NCI-H2196 (cell line): Measurements from ENCODE around the gene HECTD3.
"Not testable (repeated sequence)": the region's sequence is repeated elsewhere in the genome, so short reads cannot be mapped to it uniquely, and the experiment has no call there.

Experiments
- DNase-seq: peaks from one replicate; lab custom pipeline; 2025; ENCODE audit not compliant: unreplicated experiment; lab: John Stamatoyannopoulos, UW

HECTD3 gene

DNA sequence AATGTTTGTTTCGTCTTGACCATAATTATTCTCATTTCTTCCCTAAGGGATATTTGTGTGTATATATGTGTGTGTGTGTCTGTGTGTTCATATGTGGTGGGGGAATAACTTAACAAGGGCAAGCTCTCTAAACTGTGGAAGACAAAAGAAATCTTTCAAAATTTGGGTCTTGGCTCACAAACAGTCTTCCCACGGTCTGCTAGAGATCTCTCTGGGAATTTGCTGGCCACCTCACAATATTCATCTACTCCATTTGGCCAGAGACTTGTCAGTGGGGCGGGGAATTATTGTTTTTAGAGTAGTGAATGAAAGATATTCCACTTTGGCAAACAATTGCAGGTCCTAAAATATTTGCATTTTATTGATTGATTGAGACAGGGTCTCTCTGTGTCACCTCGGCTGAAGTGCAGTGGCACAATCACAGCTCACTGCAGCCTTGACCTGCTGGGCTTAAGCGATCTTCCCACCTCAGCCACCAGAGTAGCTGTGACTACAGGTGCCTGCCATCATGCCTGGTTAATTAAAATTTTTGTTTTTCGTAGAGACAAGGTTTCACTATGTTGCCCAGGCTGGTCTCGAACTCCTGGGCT is 16.7 kb downstream of the HECTD3 start:
- no peak for DNase-seq

DNA sequence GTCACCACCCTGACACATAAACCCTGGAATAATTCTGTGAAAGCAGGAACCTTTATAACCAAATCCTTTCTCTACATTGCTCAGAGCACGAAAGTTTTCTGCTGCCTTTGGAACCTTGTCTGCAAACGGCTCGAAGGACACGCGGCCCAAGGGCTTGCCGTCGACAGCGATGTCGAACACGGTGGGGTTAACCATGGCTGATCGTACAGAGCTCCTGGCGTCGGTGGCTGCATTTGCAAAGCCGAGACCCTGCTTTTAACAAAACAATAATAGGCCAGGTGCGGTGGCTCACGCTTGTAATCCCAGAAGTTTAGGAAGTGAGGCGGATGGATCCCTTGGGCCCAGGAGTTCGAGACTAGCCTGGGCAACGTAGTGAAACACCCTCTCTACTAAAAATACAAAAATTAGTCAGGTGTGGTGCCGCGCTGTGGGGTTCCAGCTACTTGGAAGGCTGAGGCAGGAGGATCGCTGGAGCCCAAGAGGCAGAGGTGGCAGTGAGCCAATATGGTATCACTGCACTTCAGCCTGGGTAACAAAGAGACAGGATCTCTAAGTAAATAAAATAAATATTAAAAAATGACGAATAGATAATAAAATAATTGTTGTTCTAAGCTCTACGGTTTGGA is 22.5 kb downstream of the HECTD3 start:
- no peak for DNase-seq

DNA sequence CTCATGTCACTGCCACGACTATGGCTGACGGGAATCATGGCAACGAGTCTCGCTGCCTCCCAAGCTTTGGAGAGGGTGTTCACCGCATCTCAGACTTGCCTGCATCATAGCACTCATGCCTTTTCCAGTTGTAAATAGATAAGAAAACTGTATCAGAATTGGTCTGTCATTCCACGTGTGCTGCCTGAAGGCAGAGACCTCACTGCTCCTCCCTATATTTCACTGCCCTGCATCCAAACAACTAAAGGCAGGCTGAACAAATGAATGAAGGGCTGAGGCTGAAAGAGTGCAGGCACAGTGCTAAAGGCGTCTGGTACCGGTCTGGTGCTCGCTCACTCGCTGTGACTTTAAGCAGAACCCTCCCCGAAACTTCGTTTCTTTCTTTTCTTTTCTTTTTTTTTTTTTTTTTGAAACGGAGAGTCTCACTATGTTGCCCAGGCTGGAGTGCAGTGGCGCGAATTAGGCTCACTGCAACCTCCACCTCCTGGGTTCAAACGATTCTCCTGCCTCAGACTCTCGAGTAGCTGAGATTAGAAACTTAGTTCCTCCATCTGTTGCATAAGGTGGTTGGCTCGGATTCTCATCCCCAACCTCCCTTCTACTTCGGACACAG is 25.3 kb downstream of the HECTD3 start:
- no peak for DNase-seq

DNA sequence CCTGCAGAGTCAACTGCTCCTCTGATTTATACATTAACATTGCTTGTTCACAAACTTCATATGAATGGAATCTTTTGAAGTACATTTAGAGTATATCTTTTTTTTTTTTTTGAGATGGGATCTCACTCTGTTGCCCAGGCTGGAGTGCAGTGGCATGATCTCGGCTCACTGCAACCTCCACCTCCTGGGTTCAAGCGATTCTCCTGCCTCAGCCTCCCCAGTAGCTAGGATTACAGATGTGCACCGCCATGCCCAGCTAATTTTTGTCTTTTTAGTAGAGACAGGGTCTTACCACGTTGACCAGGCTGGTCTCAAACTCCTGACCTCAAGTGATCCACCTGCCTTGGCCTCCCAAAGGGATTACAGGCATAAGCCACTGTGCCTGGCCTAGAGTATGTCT is 33.8 kb downstream of the HECTD3 start:
- DNase-seq, result not testable (repeated sequence)

DNA sequence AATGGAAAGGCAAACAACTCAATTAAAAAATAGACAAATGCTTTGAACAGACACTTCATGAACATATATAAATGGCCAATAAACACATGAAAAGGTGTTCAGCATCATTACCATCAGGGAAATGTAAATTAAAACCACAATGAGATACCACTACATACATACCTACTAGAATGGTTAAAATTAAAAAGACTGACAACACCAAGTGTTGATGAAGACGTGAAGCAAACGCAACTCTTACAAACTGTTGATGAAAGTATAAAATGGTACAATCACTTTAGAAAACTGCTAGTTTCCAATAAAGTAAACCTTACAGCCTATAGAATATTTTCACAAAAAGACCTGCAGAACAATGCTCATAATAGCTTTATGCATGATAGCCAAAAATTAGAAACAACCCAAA is 34.9 kb downstream of the HECTD3 start:
- no peak for DNase-seq

DNA sequence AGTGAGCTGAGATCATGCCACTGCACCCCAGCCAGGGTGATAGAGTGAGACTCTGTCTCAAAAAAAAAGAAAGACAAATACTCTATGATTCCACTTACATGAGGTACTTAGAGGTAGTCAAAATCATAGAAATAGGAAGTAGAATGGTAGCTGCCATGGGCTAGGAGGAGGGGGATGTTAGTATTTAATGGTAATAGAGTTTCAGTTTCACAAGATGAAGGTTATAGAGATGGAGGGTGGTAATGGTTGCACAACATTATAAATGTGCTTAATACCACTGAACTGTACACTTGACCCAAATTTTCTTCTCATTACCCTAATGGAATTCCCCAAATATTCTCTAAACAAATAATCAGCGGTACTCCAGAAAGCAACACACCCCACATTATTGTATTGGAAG is 37.5 kb downstream of the HECTD3 start:
- DNase-seq, result no peak

DNA sequence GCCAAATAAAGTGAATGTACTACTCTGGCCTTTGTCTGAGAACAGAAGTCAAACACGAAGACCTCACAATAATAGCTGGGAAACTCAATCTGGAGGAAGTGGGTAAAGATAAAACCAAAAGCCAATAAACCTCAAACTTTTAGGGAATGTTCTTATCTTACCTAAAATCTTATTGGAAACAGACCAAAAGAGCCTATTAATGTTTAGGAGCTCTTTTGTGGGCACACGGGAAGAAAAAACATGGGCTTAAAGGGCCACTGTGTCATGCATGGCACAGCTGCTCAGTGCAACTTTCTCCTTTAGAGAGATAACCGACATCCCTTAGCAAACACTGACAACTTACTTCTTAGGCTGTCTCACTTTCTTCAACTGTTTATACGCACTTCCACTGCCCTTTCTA is 40.8 kb downstream of the HECTD3 start:
- no peak for DNase-seq

DNA sequence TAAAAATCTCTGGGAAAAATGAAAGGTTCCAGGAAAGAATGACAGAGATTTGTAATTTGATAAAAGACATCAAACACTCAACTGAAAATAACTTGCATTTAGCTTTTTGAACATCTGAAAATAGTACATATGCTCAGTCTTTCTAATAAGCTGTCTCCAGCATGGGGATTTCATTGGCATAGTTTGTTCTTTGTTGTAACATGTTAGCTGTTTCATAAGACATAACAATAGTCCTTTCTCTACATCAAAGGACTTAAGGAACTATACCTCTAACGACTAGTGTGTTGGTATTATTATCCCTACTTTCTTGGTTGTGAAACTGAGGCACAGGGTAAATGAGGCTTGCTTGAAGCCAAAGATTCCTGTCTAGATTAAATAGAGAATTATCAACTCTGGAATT is 46.7 kb downstream of the HECTD3 start:
- DNase-seq, result no peak

DNA sequence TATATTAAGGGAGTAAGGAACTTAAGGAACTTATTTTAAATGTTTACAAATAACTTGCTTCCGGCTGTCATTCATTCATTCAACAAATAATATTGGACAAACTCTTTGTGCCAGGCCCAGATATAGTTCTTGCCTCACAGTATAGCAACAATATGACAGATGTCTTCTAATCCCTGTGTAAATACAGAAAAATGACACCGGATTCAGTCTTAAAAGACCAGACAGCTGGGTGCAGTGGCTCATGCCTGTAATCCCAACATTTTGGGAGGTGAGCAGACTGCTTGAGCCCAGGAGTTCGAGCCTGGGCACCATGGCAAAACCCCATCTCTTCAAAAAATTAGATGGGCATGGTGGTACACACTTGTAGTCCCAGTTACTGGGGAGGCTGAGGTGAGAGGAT is 48.4 kb downstream of the HECTD3 start:
- peak; percentile 7 for DNase-seq

DNA sequence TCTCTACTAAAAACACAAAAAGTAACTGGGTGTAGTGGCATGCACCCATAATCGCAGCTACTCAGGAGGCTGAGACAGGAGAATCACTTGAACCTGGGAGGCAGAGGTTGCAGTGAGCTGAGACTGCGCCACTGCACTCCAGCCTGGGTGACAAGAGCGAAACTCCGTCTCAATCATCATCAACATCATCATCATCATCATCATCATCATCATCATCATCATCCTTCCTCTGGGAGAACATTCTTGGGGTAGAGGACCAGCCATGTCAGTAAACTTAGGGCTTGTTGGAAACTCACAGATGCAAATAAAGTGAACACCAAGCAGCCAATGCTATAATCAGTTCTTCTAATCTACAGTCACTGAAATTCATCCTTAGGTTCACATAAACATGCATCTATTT is 49.1 kb downstream of the HECTD3 start:
- DNase-seq, result not testable (repeated sequence)

DNA sequence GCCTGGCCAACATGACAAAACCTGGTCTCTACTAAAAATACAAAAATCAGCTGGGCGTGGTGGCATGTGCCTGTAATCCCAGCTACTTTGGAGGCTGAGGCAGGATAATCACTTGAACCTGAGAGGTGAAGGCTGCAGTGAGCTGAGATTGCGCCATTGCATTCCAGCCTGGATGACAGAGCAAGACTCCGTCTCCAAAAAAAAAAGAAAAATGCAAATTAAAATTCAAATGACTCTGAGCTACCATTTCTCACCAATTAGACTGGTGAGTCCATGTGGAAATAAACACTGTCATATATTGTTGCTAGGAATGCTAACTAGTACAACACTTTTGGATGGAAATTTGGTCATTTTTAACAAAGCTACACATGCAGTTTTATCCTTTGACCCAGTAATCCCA is 53.6 kb downstream of the HECTD3 start:
- not testable (repeated sequence) for DNase-seq

DNA sequence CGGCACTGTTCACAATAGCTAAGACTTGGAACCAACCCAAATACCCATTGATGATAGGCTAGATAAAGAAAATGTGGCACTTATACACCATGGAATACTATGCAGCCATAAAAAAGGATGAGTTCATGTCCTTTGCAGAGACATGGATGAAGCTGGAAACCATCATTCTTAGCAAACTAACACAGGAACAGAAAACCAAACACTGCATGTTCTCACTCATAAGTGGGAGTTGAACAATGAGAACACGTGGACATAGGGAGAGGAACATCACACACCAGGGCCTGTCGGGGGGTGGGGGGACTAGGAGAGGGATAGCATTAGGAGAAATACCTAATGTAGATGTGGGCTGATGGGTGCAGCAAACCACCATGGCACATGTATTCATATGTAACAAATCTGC is 55.0 kb downstream of the HECTD3 start:
- DNase-seq, result not testable (repeated sequence)
